PC-3 (cell line): ENCODE results near the gene JPH4. TPM values are rescaled to one million over a fixed set of nuclear protein-coding genes. Genes with fewer than 3 reads are reported as not detected.

Experiments used
- ATAC-seq: fragments of 200-7000 bp; cut with Tn5 transposase; 2 replicates; pipeline ENCODE4 v1.9.1; 2020; ENCODE audit warnings: mild to moderate bottlenecking, moderate library complexity
- Bru-seq: library from RNA; stranded (reverse); fragments of 400-500 nt; gene quantifications from one replicate; lab custom pipeline; 2021; lab: Mats Ljungman, UMichigan
- BruChase-seq, 2 experiments: library from RNA; stranded (reverse); fragments of 400-500 nt; gene quantifications; one replicate each; lab custom pipeline; 2021; lab: Mats Ljungman, UMichigan
- BruUV-seq: library from RNA; stranded (reverse); fragments of 400-500 nt; replicated peaks from 2 replicates; lab custom pipeline; 2021; lab: Mats Ljungman, UMichigan
- CTCF ChIA-PET: fragments of 300-600 bp; sonication (Branson Sonifier 250); formaldehyde crosslinking; loops from one replicate; lab custom pipeline; 2022; ENCODE audit warnings: antibody characterized with exemption; lab: Charles Lee
- POLR2A ChIA-PET: fragments of 300-600 bp; sonication (Branson Sonifier 250); formaldehyde crosslinking; loops from one replicate; lab custom pipeline; 2022; ENCODE audit warnings: antibody characterized with exemption; ENCODE audit not compliant: unreplicated experiment; lab: Charles Lee
- DNase-seq: peaks from one replicate; pipeline ENCODE4 v3.0.0-alpha.2; 2015
- H2AFZ ChIP-seq: fragments of 300-600 bp; sonication (generic); 2 replicates; pipeline ENCODE4 v1.6.0; 2016; ENCODE audit warnings: antibody characterized with exemption, low read length
- H3F3A ChIP-seq: fragments of 300-600 bp; sonication (generic); one replicate; pipeline ENCODE4 v1.6.0; 2017; ENCODE audit warnings: antibody characterized with exemption, low read length, control low read depth, mild to moderate bottlenecking; ENCODE audit not compliant: unreplicated experiment
- H3K27ac ChIP-seq: fragments of 300-600 bp; sonication (generic); 2 replicates; pipeline ENCODE4 v1.5.1; 2016; ENCODE audit warnings: mild to moderate bottlenecking, low read length
- H3K27me3 ChIP-seq: fragments of 300-600 bp; sonication (generic); 2 replicates; pipeline ENCODE4 v1.6.1; 2016; ENCODE audit warnings: low read length, mixed read lengths
- H3K36me3 ChIP-seq: fragments of 300-600 bp; sonication (generic); 2 replicates; pipeline ENCODE4 v1.6.1; 2016; ENCODE audit warnings: low read depth, mixed run types, low read length, mixed read lengths
- H3K4me1 ChIP-seq: fragments of 300-600 bp; sonication (generic); 2 replicates; pipeline ENCODE4 v1.5.1; 2016; ENCODE audit warnings: low read length; ENCODE audit not compliant: insufficient read depth
- H3K4me2 ChIP-seq: fragments of 300-600 bp; sonication (generic); 2 replicates; pipeline ENCODE4 v1.6.0; 2016; ENCODE audit warnings: low read length
- H3K4me3 ChIP-seq: fragments of 300-600 bp; sonication (generic); 2 replicates; pipeline ENCODE4 v1.5.1; 2016; ENCODE audit warnings: mild to moderate bottlenecking, low read length, mixed read lengths
- H3K79me2 ChIP-seq: fragments of 300-600 bp; sonication (generic); 2 replicates; pipeline ENCODE4 v1.6.1; 2017; ENCODE audit warnings: low read length, mixed read lengths
- H3K9ac ChIP-seq: fragments of 300-600 bp; sonication (generic); 2 replicates; pipeline ENCODE4 v1.6.0; 2016; ENCODE audit warnings: mild to moderate bottlenecking, low read length
- H3K9me2 ChIP-seq: fragments of 300-600 bp; sonication (generic); replicated peaks from 2 replicates; pipeline ENCODE4 v1.6.1; 2016; ENCODE audit warnings: mixed run types, low read length, mixed read lengths
- H3K9me3 ChIP-seq: fragments of 300-600 bp; sonication (generic); 2 replicates; pipeline ENCODE4 v1.6.1; 2016; ENCODE audit warnings: low read length, mixed read lengths
- H4K20me1 ChIP-seq: fragments of 300-600 bp; sonication (generic); 2 replicates; pipeline ENCODE4 v1.6.1; 2016; ENCODE audit warnings: low read length, mixed read lengths
- EZH2 ChIP-seq: fragments of 300-600 bp; sonication (generic); IDR thresholded peaks from one replicate; pipeline ENCODE4 v1.6.1; 2017; ENCODE audit warnings: antibody characterized with exemption, mild to moderate bottlenecking, low read length; ENCODE audit not compliant: unreplicated experiment
- EZH2phosphoT487 ChIP-seq: fragments of 300-600 bp; sonication (generic); IDR thresholded peaks from 2 replicates; pipeline ENCODE4 v1.6.1; 2018; ENCODE audit warnings: mild to moderate bottlenecking, antibody characterized with exemption, low read length, borderline replicate concordance
- intact Hi-C: fragments of 100-400 bp; cut with micrococcal nuclease; formaldehyde crosslinking; loops from 2 replicates; pipeline ENCODE4 v1.9.0; 2023
- long read RNA-seq: library from polyadenylated mRNA; unstranded; transcript quantifications from one replicate; pipeline ENCODE4 v2.0.0, GENCODE V29; 2021; ENCODE audit not compliant: unreplicated experiment
- total RNA-seq: library from RNA; depleted of rRNA; stranded (reverse); fragments of >200 nt; gene quantifications from 2 replicates; pipeline ENCODE4 v1.2.3, GENCODE V29; 2014; rRNA removed
- TF ChIP-seq, protein P1 (sequence below): fragments of 300-600 bp; sonication (generic); conservative IDR thresholded peaks from 2 replicates; pipeline ENCODE4 v1.5.1; 2017; ENCODE audit warnings: antibody characterized with exemption, low read depth, mild to moderate bottlenecking, low read length

Gene JPH4
- total RNA-seq (not detected in 2 replicates), Bru-seq, nascent RNA (not detected), BruChase-seq, experiment 1, labeled RNA remaining after a 6-hour chase (not detected), BruChase-seq, experiment 2, labeled RNA remaining after a 2-hour chase (percentile 6 among the genes with signal in this experiment)
- long read RNA-seq: 0 reads

- Histone ChIP-seq H3K27ac (no peak within 1 kb of the TSS), H3K4me1 (no peaks in the 10 kb centered on the region), H3K4me3 (no peak within 1 kb of the TSS), H3K4me2 (no peak within 1 kb of the TSS), H3K9me3 (no peaks in the 10 kb centered on the region), H3K9me2 (no peaks in the 10 kb centered on the region), H3K36me3 (no peaks in the 10 kb centered on the region), H2AFZ (no peak within 1 kb of the TSS), H3F3A (no peaks in the 10 kb centered on the region), H4K20me1 (no peaks in the 10 kb centered on the region), H3K9ac (no peak within 1 kb of the TSS), H3K79me2 (no peaks in the 10 kb centered on the region), H3K27me3 (peaks cover 30% of the 10 kb centered on the region)
- DNase-seq (no peak), ATAC-seq (no peak)
- ChIA-PET CTCF (no interaction called here), POLR2A (no interaction called here)
- TF ChIP-seq, protein P1, sequence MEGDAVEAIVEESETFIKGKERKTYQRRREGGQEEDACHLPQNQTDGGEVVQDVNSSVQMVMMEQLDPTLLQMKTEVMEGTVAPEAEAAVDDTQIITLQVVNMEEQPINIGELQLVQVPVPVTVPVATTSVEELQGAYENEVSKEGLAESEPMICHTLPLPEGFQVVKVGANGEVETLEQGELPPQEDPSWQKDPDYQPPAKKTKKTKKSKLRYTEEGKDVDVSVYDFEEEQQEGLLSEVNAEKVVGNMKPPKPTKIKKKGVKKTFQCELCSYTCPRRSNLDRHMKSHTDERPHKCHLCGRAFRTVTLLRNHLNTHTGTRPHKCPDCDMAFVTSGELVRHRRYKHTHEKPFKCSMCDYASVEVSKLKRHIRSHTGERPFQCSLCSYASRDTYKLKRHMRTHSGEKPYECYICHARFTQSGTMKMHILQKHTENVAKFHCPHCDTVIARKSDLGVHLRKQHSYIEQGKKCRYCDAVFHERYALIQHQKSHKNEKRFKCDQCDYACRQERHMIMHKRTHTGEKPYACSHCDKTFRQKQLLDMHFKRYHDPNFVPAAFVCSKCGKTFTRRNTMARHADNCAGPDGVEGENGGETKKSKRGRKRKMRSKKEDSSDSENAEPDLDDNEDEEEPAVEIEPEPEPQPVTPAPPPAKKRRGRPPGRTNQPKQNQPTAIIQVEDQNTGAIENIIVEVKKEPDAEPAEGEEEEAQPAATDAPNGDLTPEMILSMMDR: no peak
- TF ChIP-seq EZH2phosphoT487 (no peak), EZH2 (no peak)
- intact Hi-C loops: no loop called here
- no TSS peak for BruUV-seq
These were observed at the start of gene JPH4 for GRCh38 chr14:23578560-23579310. JPH4 (minus strand) TSS chr14:23578790; CDS start chr14:23577453, 1,337 bp downstream.

GRCh38 chr14:23627961-23628360, 49.4 kb upstream of the JPH4 start:
- H3K27ac ChIP-seq: no peak overlapping the region
- ChIA-PET POLR2A (no interaction called here), CTCF (no interaction called here)
- ATAC-seq (no peak), DNase-seq (no peak)
- no peaks in the 10 kb centered on the region for H3K4me1 ChIP-seq
- no peaks in the 10 kb centered on the region for H3K27me3 ChIP-seq
- TF ChIP-seq EZH2phosphoT487 (no peak), EZH2 (no peak)
- TF ChIP-seq, protein P1: no peak
- no peaks in the 10 kb centered on the region for H3K79me2 ChIP-seq
- no peaks in the 10 kb centered on the region for H4K20me1 ChIP-seq
- no peak overlapping the region for H3K4me2 ChIP-seq
- H3K9me2 ChIP-seq: no peaks in the 10 kb centered on the region
- intact Hi-C loops: no loop called here
- no peaks in the 10 kb centered on the region for H3F3A ChIP-seq
- H3K4me3 ChIP-seq: no peak overlapping the region
- no peaks in the 10 kb centered on the region; the same call in 1 of the 2 replicates for H3K36me3 ChIP-seq
- no peak overlapping the region for H2AFZ ChIP-seq
- peaks cover 15% of the 10 kb centered on the region for H3K9me3 ChIP-seq
- no peak overlapping the region for H3K9ac ChIP-seq
- no TSS peak for BruUV-seq

DNA sequence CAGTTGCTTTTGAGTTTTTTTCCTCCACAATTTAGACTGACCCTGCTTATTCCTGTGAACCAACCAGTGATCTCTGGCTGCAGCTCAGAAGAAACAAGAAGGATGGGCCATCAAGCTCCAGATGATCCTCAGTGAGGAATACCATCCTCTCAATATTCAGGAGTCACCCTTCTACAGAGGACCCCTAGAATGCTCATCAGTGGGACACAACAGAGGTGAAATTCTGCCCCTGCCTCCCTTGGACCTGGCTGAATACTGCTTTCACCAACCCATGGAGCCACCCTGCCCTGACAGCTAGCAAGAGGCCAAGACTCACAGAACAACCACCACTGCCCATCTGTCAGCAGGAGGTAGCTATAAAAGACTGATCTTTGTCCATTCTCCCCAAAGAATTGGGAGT, 48.4 kb upstream of the JPH4 start:
- H3K36me3 ChIP-seq: no peaks in the 10 kb centered on the region; the same call in 1 of the 2 replicates
- H3K4me3 ChIP-seq: no peak overlapping the region
- no peak for DNase-seq
- H3K9me2 ChIP-seq: no peaks in the 10 kb centered on the region
- H3K9me3 ChIP-seq: peaks cover 15% of the 10 kb centered on the region
- H2AFZ ChIP-seq: no peak overlapping the region
- TF ChIP-seq, protein P1: no peak
- TF ChIP-seq EZH2 (no peak), EZH2phosphoT487 (no peak)
- no peaks in the 10 kb centered on the region for H3K27me3 ChIP-seq
- intact Hi-C loops: no loop called here
- no peak for ATAC-seq
- no peak overlapping the region for H3K4me2 ChIP-seq
- H3K4me1 ChIP-seq: no peaks in the 10 kb centered on the region
- H3K27ac ChIP-seq: no peak overlapping the region
- H3K79me2 ChIP-seq: no peaks in the 10 kb centered on the region
- no peaks in the 10 kb centered on the region for H4K20me1 ChIP-seq
- no TSS peak for BruUV-seq
- no peaks in the 10 kb centered on the region for H3F3A ChIP-seq
- H3K9ac ChIP-seq: no peak overlapping the region
- CTCF ChIA-PET: no interaction called here
- POLR2A ChIA-PET: no interaction called here
